ENCODE results near the gene ZZZ3. TPM values are rescaled to one million over a fixed set of nuclear protein-coding genes. Genes with fewer than 3 reads are reported as not detected.

The ZZZ3 gene
- 10 to 100 TPM; 45.5 to 48.9 TPM for total RNA-seq
- 10 to 100 TPM in 1 of 2 donors, 1 to 10 TPM in 1; 8.6 to 16.6 TPM for polyA plus RNA-seq

DNA sequence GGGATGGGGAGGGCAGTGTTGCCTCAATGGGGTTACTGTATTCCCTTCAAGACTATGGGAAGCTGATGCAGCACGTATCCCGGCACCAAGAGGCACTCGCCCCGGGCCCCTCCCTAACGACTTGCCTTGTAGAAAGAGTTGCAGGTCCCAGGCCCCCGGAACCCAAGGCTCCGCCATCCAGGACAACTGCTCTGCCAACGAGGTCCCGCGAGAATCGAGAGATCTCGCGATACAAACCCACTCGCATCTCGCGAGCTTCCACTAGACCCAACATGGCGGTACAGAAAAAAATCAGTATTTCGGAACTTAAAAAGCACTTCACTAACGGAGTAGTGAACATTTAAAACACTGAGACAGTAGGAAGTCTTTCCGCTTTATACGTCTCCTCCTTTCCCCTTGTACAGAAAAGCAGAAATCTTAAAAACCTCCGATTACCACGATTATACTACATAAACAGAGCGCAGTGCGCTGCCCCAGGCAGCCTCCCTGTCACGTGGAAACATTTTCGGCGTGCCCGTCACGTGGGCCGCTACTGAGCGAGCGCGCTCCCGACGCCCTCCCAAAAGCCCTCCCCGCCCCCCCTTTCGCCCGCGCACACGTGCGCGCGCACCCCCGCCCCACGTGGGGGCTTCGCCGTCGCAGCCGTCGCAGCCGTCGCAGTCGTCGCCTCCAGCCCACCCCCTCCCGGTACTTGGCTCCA is at the start of gene ZZZ3:
Gene ZZZ3, minus strand, starts transcription at position 199 of the 700 bp plus-strand sequence. CDS start 49,304 bp downstream, outside the sequence.
- TF ChIP-seq TAF1 (conservative IDR thresholded peaks at IDR 0.05) (no peak), YY1 (IDR thresholded peaks at IDR 0.05) (peak; percentile 98), HNF4G (IDR thresholded peaks at IDR 0.05) (no peak), NR2F2 (IDR thresholded peaks at IDR 0.05) (no peak), JUND (IDR thresholded peaks at IDR 0.05) (no peak), GABPA (IDR thresholded peaks at IDR 0.05 in 1 of 2, conservative IDR thresholded peaks at IDR 0.05 in 1 of 2) (no peak), HNF4A (conservative IDR thresholded peaks at IDR 0.05) (peak in 1 of 2 donors; percentile 17), SP1 (IDR thresholded peaks at IDR 0.05) (no peak), FOXA1 (IDR thresholded peaks at IDR 0.05) (no peak), RXRA (IDR thresholded peaks at IDR 0.05) (peak in 1 of 2 donors; percentile 21), FOXA2 (IDR thresholded peaks at IDR 0.05) (no peak), EGR1 (IDR thresholded peaks at IDR 0.05; ENCODE audit: low read depth in 2 of 2) (peak in 1 of 2 donors; percentile 7), RAD21 (IDR thresholded peaks at IDR 0.05) (no peak)
- TF ChIP-seq, protein P1, sequence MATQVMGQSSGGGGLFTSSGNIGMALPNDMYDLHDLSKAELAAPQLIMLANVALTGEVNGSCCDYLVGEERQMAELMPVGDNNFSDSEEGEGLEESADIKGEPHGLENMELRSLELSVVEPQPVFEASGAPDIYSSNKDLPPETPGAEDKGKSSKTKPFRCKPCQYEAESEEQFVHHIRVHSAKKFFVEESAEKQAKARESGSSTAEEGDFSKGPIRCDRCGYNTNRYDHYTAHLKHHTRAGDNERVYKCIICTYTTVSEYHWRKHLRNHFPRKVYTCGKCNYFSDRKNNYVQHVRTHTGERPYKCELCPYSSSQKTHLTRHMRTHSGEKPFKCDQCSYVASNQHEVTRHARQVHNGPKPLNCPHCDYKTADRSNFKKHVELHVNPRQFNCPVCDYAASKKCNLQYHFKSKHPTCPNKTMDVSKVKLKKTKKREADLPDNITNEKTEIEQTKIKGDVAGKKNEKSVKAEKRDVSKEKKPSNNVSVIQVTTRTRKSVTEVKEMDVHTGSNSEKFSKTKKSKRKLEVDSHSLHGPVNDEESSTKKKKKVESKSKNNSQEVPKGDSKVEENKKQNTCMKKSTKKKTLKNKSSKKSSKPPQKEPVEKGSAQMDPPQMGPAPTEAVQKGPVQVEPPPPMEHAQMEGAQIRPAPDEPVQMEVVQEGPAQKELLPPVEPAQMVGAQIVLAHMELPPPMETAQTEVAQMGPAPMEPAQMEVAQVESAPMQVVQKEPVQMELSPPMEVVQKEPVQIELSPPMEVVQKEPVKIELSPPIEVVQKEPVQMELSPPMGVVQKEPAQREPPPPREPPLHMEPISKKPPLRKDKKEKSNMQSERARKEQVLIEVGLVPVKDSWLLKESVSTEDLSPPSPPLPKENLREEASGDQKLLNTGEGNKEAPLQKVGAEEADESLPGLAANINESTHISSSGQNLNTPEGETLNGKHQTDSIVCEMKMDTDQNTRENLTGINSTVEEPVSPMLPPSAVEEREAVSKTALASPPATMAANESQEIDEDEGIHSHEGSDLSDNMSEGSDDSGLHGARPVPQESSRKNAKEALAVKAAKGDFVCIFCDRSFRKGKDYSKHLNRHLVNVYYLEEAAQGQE (IDR thresholded peaks at IDR 0.05) = peak; percentile 41
- TF ChIP-seq, protein P2, sequence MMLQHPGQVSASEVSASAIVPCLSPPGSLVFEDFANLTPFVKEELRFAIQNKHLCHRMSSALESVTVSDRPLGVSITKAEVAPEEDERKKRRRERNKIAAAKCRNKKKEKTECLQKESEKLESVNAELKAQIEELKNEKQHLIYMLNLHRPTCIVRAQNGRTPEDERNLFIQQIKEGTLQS (IDR thresholded peaks at IDR 0.05) = no peak
- TF ChIP-seq, protein P3, sequence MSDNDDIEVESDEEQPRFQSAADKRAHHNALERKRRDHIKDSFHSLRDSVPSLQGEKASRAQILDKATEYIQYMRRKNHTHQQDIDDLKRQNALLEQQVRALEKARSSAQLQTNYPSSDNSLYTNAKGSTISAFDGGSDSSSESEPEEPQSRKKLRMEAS (IDR thresholded peaks at IDR 0.05) = peak; percentile 66
- TF ChIP-seq, protein P4, sequence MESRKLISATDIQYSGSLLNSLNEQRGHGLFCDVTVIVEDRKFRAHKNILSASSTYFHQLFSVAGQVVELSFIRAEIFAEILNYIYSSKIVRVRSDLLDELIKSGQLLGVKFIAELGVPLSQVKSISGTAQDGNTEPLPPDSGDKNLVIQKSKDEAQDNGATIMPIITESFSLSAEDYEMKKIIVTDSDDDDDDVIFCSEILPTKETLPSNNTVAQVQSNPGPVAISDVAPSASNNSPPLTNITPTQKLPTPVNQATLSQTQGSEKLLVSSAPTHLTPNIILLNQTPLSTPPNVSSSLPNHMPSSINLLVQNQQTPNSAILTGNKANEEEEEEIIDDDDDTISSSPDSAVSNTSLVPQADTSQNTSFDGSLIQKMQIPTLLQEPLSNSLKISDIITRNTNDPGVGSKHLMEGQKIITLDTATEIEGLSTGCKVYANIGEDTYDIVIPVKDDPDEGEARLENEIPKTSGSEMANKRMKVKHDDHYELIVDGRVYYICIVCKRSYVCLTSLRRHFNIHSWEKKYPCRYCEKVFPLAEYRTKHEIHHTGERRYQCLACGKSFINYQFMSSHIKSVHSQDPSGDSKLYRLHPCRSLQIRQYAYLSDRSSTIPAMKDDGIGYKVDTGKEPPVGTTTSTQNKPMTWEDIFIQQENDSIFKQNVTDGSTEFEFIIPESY (IDR thresholded peaks at IDR 0.05) = peak; percentile 100
- TF ChIP-seq, protein P5, sequence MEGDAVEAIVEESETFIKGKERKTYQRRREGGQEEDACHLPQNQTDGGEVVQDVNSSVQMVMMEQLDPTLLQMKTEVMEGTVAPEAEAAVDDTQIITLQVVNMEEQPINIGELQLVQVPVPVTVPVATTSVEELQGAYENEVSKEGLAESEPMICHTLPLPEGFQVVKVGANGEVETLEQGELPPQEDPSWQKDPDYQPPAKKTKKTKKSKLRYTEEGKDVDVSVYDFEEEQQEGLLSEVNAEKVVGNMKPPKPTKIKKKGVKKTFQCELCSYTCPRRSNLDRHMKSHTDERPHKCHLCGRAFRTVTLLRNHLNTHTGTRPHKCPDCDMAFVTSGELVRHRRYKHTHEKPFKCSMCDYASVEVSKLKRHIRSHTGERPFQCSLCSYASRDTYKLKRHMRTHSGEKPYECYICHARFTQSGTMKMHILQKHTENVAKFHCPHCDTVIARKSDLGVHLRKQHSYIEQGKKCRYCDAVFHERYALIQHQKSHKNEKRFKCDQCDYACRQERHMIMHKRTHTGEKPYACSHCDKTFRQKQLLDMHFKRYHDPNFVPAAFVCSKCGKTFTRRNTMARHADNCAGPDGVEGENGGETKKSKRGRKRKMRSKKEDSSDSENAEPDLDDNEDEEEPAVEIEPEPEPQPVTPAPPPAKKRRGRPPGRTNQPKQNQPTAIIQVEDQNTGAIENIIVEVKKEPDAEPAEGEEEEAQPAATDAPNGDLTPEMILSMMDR (IDR thresholded peaks at IDR 0.05; ENCODE audit: low read depth, low read length, missing input control) = no peak
- peak within 1 kb of the TSS; percentile 65 to 93 (median 91) for H3K4me3 ChIP-seq (ENCODE audit: low read depth in 1 of 3, low read length in 3 of 3)
- H3K4me1 ChIP-seq (ENCODE audit: control insufficient read depth in 4 of 4, insufficient read depth in 4 of 4, low read length in 3 of 4) = peaks cover 7 to 42% (median 25%) of the 10 kb centered on the region in 4 donors
- H3K9ac ChIP-seq (ENCODE audit: low read depth in 1 of 2, low read length in 2 of 2) = peak within 1 kb of the TSS; percentile 96 to 100
- DNase-seq (ENCODE audit: low spot score) = peak; percentile 92
- no peaks in the 10 kb centered on the region for H3K27me3 ChIP-seq (ENCODE audit: control insufficient read depth in 4 of 4, insufficient read depth in 4 of 4, low read length in 3 of 4)
- H3K36me3 ChIP-seq (ENCODE audit: control insufficient read depth in 4 of 4, insufficient read depth in 3 of 4, low read depth in 1 of 4, low read length in 3 of 4) = no peaks in the 10 kb centered on the region
- H3K9me3 ChIP-seq (ENCODE audit: control insufficient read depth in 4 of 4, low read length in 3 of 4) = no peaks in the 10 kb centered on the region
- peak within 1 kb of the TSS; percentile 99 to 100 for H3K27ac ChIP-seq (ENCODE audit: low read depth in 1 of 2, low read length in 2 of 2)
- under 1% methylated on average over 56 of the region's 56 CpGs for WGBS

Measured in liver (tissue), 9 donors.